Measurements from ENCODE around the gene OSM. TPM values are rescaled to one million over a fixed set of nuclear protein-coding genes. Genes with fewer than 3 reads are reported as not detected.

Gene OSM
- polyA plus RNA-seq, 1 of the 3 experiments (the other 2 are of a cell fraction): not detected

- Histone ChIP-seq H3K9me2 (no peaks in the 10 kb centered on the region), H2AFZ (ENCODE audit: low read depth) (no peak overlapping the region), H3K4me2 (no peak overlapping the region), H3K36me3 (replicated peaks in 1 of 2; ENCODE audit: control insufficient read depth in 1 of 2, insufficient read depth in 2 of 2, low read length in 1 of 2) (no peaks in the 10 kb centered on the region), H3K9ac (no peak overlapping the region), H3K4me3 (ENCODE audit: low read depth in 2 of 2, low read length in 1 of 2) (no peak overlapping the region), H4K20me1 (ENCODE audit: insufficient read depth) (no peaks in the 10 kb centered on the region), H3K9me3 (no peaks in the 10 kb centered on the region), H3K27ac (ENCODE audit: low read depth in 2 of 2, low read length in 1 of 2) (no peak overlapping the region), H3F3A (replicated peaks; ENCODE audit: insufficient read depth) (no peaks in the 10 kb centered on the region), H3K4me1 (ENCODE audit: control insufficient read depth in 1 of 2, insufficient read depth in 2 of 2, low read depth in 1 of 2, low read length in 1 of 2) (peaks cover 5 to 14% of the 10 kb centered on the region in 2 experiments; a peak in 3 of 4 replicates), H3K27me3 (ENCODE audit: insufficient read depth) (no peaks in the 10 kb centered on the region), H3K79me2 (ENCODE audit: insufficient read depth) (no peaks in the 10 kb centered on the region)
- no peak for TF ChIP-seq MAX (IDR thresholded peaks at IDR 0.05; ENCODE audit: low read depth)
- no peak for TF ChIP-seq EZH2phosphoT487 (IDR thresholded peaks at IDR 0.05; ENCODE audit: borderline replicate concordance, low read depth)
- no peak for TF ChIP-seq TEAD4 (IDR thresholded peaks at IDR 0.05; ENCODE audit: borderline replicate concordance, insufficient read depth)
- TF ChIP-seq PBX3 (IDR thresholded peaks at IDR 0.05): no peak
- no peak for TF ChIP-seq CTCF (IDR thresholded peaks at IDR 0.05)
- no peak for TF ChIP-seq NFIC (IDR thresholded peaks at IDR 0.05; ENCODE audit: borderline replicate concordance)
- TF ChIP-seq TCF12 (IDR thresholded peaks at IDR 0.05): no peak
- TF ChIP-seq USF2 (IDR thresholded peaks at IDR 0.05; ENCODE audit: borderline replicate concordance, low read depth, low read length): no peak
- TF ChIP-seq YY1 (IDR thresholded peaks at IDR 0.05; ENCODE audit: low read depth): no peak
- TF ChIP-seq RFX5 (IDR thresholded peaks at IDR 0.05; ENCODE audit: low read length): no peak
- TF ChIP-seq FOXM1 (IDR thresholded peaks at IDR 0.05; ENCODE audit: low read depth): no peak
- TF ChIP-seq FOXJ3 (CRISPR knock-in tag; IDR thresholded peaks at IDR 0.05): no peak
- TF ChIP-seq IRF3 (IDR thresholded peaks at IDR 0.05; ENCODE audit: low read depth, low read length): no peak
- no peak for TF ChIP-seq RAD21 (IDR thresholded peaks at IDR 0.05; ENCODE audit: low read length)
- TF ChIP-seq MXI1 (IDR thresholded peaks at IDR 0.05; ENCODE audit: low read depth, low read length): no peak
- ChIA-PET CTCF (interaction anchor here (1.0 kb wide), 1 partner anchor 10 kb away, joined by 3 read pairs; no protein-coding TSS in a partner anchor), POLR2A (no interaction called here)
- DNase-seq: no peak
- WGBS (ENCODE audit: low lambda C conversion rate): 96% methylated on average over 6 of the region's 6 CpGs
Observed at GRCh38 chr22:30233582-30233981, 33.1 kb downstream of the OSM start.

All from SK-N-SH (cell line).